Measurements from ENCODE around the gene KCNQ4. TPM values are rescaled to one million over a fixed set of nuclear protein-coding genes. Genes with fewer than 3 reads are reported as not detected.

The KCNQ4 gene
- polyA plus RNA-seq, 1 experiment: 0.06 TPM

GRCh38 chr1:40825435-40825788 is 41.8 kb downstream of the KCNQ4 start:
- Histone ChIP-seq H3K36me3 (ENCODE audit: control insufficient read depth, insufficient read depth, low read length) (no peaks in the 10 kb centered on the region), H3K27me3 (ENCODE audit: control insufficient read depth, insufficient read depth, low read length) (no peaks in the 10 kb centered on the region; the same call in none of the 2 replicates), H3K4me3 (ENCODE audit: low read depth, low read length) (no peak overlapping the region)
- CTCF ChIA-PET: no interaction called here
- POLR2A ChIA-PET: no interaction called here
- TF ChIP-seq, protein P1, sequence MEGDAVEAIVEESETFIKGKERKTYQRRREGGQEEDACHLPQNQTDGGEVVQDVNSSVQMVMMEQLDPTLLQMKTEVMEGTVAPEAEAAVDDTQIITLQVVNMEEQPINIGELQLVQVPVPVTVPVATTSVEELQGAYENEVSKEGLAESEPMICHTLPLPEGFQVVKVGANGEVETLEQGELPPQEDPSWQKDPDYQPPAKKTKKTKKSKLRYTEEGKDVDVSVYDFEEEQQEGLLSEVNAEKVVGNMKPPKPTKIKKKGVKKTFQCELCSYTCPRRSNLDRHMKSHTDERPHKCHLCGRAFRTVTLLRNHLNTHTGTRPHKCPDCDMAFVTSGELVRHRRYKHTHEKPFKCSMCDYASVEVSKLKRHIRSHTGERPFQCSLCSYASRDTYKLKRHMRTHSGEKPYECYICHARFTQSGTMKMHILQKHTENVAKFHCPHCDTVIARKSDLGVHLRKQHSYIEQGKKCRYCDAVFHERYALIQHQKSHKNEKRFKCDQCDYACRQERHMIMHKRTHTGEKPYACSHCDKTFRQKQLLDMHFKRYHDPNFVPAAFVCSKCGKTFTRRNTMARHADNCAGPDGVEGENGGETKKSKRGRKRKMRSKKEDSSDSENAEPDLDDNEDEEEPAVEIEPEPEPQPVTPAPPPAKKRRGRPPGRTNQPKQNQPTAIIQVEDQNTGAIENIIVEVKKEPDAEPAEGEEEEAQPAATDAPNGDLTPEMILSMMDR (IDR thresholded peaks at IDR 0.05; ENCODE audit: insufficient read depth, low read depth, low read length): no peak
- no peak for DNase-seq (ENCODE audit: low read depth)

- Histone ChIP-seq H3K27me3 (ENCODE audit: control insufficient read depth, insufficient read depth, low read length) (no peaks in the 10 kb centered on the region; the same call in none of the 2 replicates), H3K4me3 (ENCODE audit: low read depth, low read length) (no peak overlapping the region), H3K36me3 (ENCODE audit: control insufficient read depth, insufficient read depth, low read length) (no peaks in the 10 kb centered on the region)
- DNase-seq (ENCODE audit: low read depth): no peak
- CTCF ChIA-PET: no interaction called here
- POLR2A ChIA-PET: no interaction called here
- TF ChIP-seq, protein P1 (IDR thresholded peaks at IDR 0.05; ENCODE audit: insufficient read depth, low read depth, low read length): no peak
These were observed 42.4 kb downstream of the KCNQ4 start for GRCh38 chr1:40825996-40826395.

- H3K36me3 ChIP-seq (ENCODE audit: control insufficient read depth, insufficient read depth, low read length): no peaks in the 10 kb centered on the region
- H3K4me3 ChIP-seq (ENCODE audit: low read depth, low read length): no peak overlapping the region
- no peak for DNase-seq (ENCODE audit: low read depth)
- TF ChIP-seq, protein P1 (IDR thresholded peaks at IDR 0.05; ENCODE audit: insufficient read depth, low read depth, low read length): no peak
- H3K27me3 ChIP-seq (ENCODE audit: control insufficient read depth, insufficient read depth, low read length): no peaks in the 10 kb centered on the region; the same call in 1 of the 2 replicates
- CTCF ChIA-PET: no interaction called here
- POLR2A ChIA-PET: no interaction called here
These were observed 46.2 kb downstream of the KCNQ4 start for GRCh38 chr1:40829631-40830245.

- no peaks in the 10 kb centered on the region; the same call in 1 of the 2 replicates for H3K27me3 ChIP-seq (ENCODE audit: control insufficient read depth, insufficient read depth, low read length)
- TF ChIP-seq, protein P1 (IDR thresholded peaks at IDR 0.05; ENCODE audit: insufficient read depth, low read depth, low read length): no peak
- no peaks in the 10 kb centered on the region for H3K36me3 ChIP-seq (ENCODE audit: control insufficient read depth, insufficient read depth, low read length)
- ChIA-PET CTCF (interaction anchor here (1.9 kb wide), 1 partner anchor 120 kb away, joined by 6 read pairs; no protein-coding TSS in a partner anchor), POLR2A (no interaction called here)
- DNase-seq (ENCODE audit: low read depth): no peak
- no peak overlapping the region for H3K4me3 ChIP-seq (ENCODE audit: low read depth, low read length)
These were observed 46.9 kb downstream of the KCNQ4 start for GRCh38 chr1:40830419-40830943.

GRCh38 chr1:40831001-40831732 is 47.6 kb downstream of the KCNQ4 start:
- Histone ChIP-seq H3K36me3 (ENCODE audit: control insufficient read depth, insufficient read depth, low read length) (no peaks in the 10 kb centered on the region), H3K27me3 (ENCODE audit: control insufficient read depth, insufficient read depth, low read length) (peaks cover 2% of the 10 kb centered on the region; the same call in 1 of the 2 replicates), H3K4me3 (ENCODE audit: low read depth, low read length) (no peak overlapping the region)
- no peak for DNase-seq (ENCODE audit: low read depth)
- TF ChIP-seq, protein P1 (IDR thresholded peaks at IDR 0.05; ENCODE audit: insufficient read depth, low read depth, low read length): no peak
- POLR2A ChIA-PET: no interaction called here
- CTCF ChIA-PET: interaction anchor here (1.9 to 3.4 kb wide), 2 partner anchors 18 to 119 kb away, joined by 6 to 22 read pairs; no protein-coding TSS in a partner anchor

All from BJ (cell line).